GM23338 (cell line): ENCODE data around the gene THOC7. TPM values are rescaled to one million over a fixed set of nuclear protein-coding genes. Genes with fewer than 3 reads are reported as not detected.

ENCODE experiments used
- ATAC-seq: fragments of 200-7000 bp; cut with Tn5 transposase; 3 replicates; pipeline ENCODE4 v1.9.1; 2020
- DNase-seq: peaks from one replicate; pipeline ENCODE4 v3.0.0-alpha.2; 2015; ENCODE audit warnings: low spot score
- H2AFZ ChIP-seq: fragments of 200-600 bp; sonication (generic); 2 replicates; pipeline ENCODE4 v1.8.0; 2016; ENCODE audit warnings: antibody characterized with exemption, mild to moderate bottlenecking, moderate library complexity
- H3F3A ChIP-seq: fragments of 200-600 bp; sonication (generic); replicated peaks from 2 replicates; pipeline ENCODE4 v1.8.0; 2017; ENCODE audit warnings: antibody characterized with exemption, mixed run types, low read depth
- H3K27ac ChIP-seq: fragments of 200-600 bp; sonication (generic); 2 replicates; pipeline ENCODE4 v1.6.1; 2016; ENCODE audit warnings: low read depth
- H3K27me3 ChIP-seq: fragments of 200-600 bp; sonication (generic); 2 replicates; pipeline ENCODE4 v1.8.0; 2016; ENCODE audit warnings: mild to moderate bottlenecking, mixed run types, moderate library complexity; ENCODE audit not compliant: insufficient read depth
- H3K36me3 ChIP-seq: fragments of 200-600 bp; sonication (generic); 2 replicates; pipeline ENCODE4 v1.8.0; 2016; ENCODE audit warnings: mild to moderate bottlenecking; ENCODE audit not compliant: insufficient read depth
- H3K4me1 ChIP-seq: fragments of 200-600 bp; sonication (generic); 2 replicates; pipeline ENCODE4 v1.8.0; 2016; ENCODE audit warnings: mild to moderate bottlenecking, moderate library complexity; ENCODE audit not compliant: insufficient read depth
- H3K4me2 ChIP-seq: fragments of 200-600 bp; sonication (generic); 2 replicates; pipeline ENCODE4 v1.7.1; 2017; ENCODE audit warnings: mixed run types
- H3K4me3 ChIP-seq: fragments of 200-600 bp; sonication (generic); 2 replicates; pipeline ENCODE4 v1.6.1; 2016; ENCODE audit warnings: mixed run types
- H3K79me2 ChIP-seq: fragments of 200-600 bp; sonication (generic); replicated peaks from 2 replicates; pipeline ENCODE4 v1.8.0; 2017; ENCODE audit warnings: mild to moderate bottlenecking; ENCODE audit not compliant: insufficient read depth
- H3K9me2 ChIP-seq: fragments of 200-600 bp; sonication (generic); 2 replicates; pipeline ENCODE4 v1.8.0; 2017; ENCODE audit not compliant: insufficient read depth
- H4K20me1 ChIP-seq: fragments of 200-600 bp; sonication (generic); replicated peaks from 2 replicates; pipeline ENCODE4 v1.8.0; 2017; ENCODE audit warnings: mild to moderate bottlenecking; ENCODE audit not compliant: insufficient read depth
- H3K27ac Mint-ChIP-seq: 2 replicates; pipeline ENCODE4 v1.8.0; 2020; ENCODE audit warnings: inconsistent platforms, mild to moderate bottlenecking, moderate library complexity, mixed read lengths
- H3K27me3 Mint-ChIP-seq: 3 replicates; pipeline ENCODE4 v1.8.0; 2022; ENCODE audit warnings: low read depth, mild to moderate bottlenecking, moderate library complexity, mixed read lengths, inconsistent platforms; ENCODE audit not compliant: insufficient read depth, poor library complexity
- H3K36me3 Mint-ChIP-seq: 3 replicates; pipeline ENCODE4 v1.8.0; 2021; ENCODE audit warnings: low read depth, mild to moderate bottlenecking, inconsistent platforms, moderate library complexity, mixed read lengths
- H3K4me1 Mint-ChIP-seq: 3 replicates; pipeline ENCODE4 v1.8.0; 2020; ENCODE audit warnings: mild to moderate bottlenecking, inconsistent platforms, mixed read lengths
- H3K4me3 Mint-ChIP-seq: 3 replicates; pipeline ENCODE4 v1.8.0; 2021; ENCODE audit warnings: moderate library complexity, mild to moderate bottlenecking, inconsistent platforms, mixed read lengths
- H3K9me3 Mint-ChIP-seq: 3 replicates; pipeline ENCODE4 v1.8.0; 2020; ENCODE audit warnings: moderate library complexity, mild to moderate bottlenecking, inconsistent platforms, mixed read lengths
- CREB1 ChIP-seq: fragments of 250-450 bp; sonication (Bioruptor Pico); IDR thresholded peaks from 2 replicates; pipeline ENCODE4 v1.5.0; 2020; ENCODE audit warnings: low read depth, mild to moderate bottlenecking, moderate library complexity
- EZH2 ChIP-seq: fragments of 200-600 bp; sonication (generic); IDR thresholded peaks from one replicate; pipeline ENCODE4 v1.8.0; 2017; ENCODE audit warnings: antibody characterized with exemption, mild to moderate bottlenecking, low read depth; ENCODE audit not compliant: unreplicated experiment
- EZH2phosphoT487 ChIP-seq: fragments of 200-600 bp; sonication (generic); IDR thresholded peaks from one replicate; pipeline ENCODE4 v1.8.1; 2018; ENCODE audit warnings: antibody characterized with exemption; ENCODE audit not compliant: unreplicated experiment
- JUNB ChIP-seq: IDR thresholded peaks from one replicate; pipeline ENCODE4 v1.6.1; 2016; ENCODE audit warnings: antibody characterized with exemption; ENCODE audit not compliant: unreplicated experiment
- NANOG ChIP-seq: IDR thresholded peaks from 2 replicates; pipeline ENCODE4 v1.6.1; 2016; ENCODE audit warnings: antibody characterized with exemption, borderline replicate concordance
- REST ChIP-seq: IDR thresholded peaks from one replicate; pipeline ENCODE4 v1.6.1; 2018; ENCODE audit warnings: antibody characterized with exemption; ENCODE audit not compliant: unreplicated experiment
- ZNF114 ChIP-seq: fragments of 250-450 bp; sonication (Bioruptor Pico); IDR thresholded peaks from 2 replicates; pipeline ENCODE4 v1.5.0; 2020; ENCODE audit warnings: mild to moderate bottlenecking, moderate library complexity
- ZNF331 ChIP-seq: fragments of 250-450 bp; sonication (Bioruptor Pico); IDR thresholded peaks from 2 replicates; pipeline ENCODE4 v1.5.0; 2020; ENCODE audit warnings: low read depth, mild to moderate bottlenecking, moderate library complexity
- ZNF462 ChIP-seq: fragments of 250-450 bp; sonication (Bioruptor Pico); IDR thresholded peaks from 2 replicates; pipeline ENCODE4 v1.5.0; 2020; ENCODE audit warnings: mild to moderate bottlenecking, moderate library complexity
- polyA plus RNA-seq: library from polyadenylated mRNA; unstranded; fragments of >200 nt; fragmentation: Nextera tagmentation; extraction: Ambion mirVana; gene quantifications from 2 replicates; pipeline ENCODE4 v1.2.1, GENCODE V29; 2016
- total RNA-seq: library from RNA; depleted of rRNA; stranded (reverse); fragments of >200 nt; shearing (Covaris generic); gene quantifications from 2 replicates; pipeline ENCODE4 v1.2.3, GENCODE V29; 2014

Gene THOC7
- total and polyA plus RNA-seq, 2 experiments from 2014 or later = 53.9 to 166 TPM

- Mint-ChIP-seq H3K36me3 (peaks cover 8% of the 10 kb centered on the region; the same call in 2 of the 3 replicates), H3K4me1 (peaks cover 4% of the 10 kb centered on the region; the same call in 2 of the 3 replicates), H3K9me3 (peaks cover 3% of the 10 kb centered on the region; the same call in 1 of the 3 replicates), H3K27me3 (peaks cover 2% of the 10 kb centered on the region), H3K27ac (no peak overlapping the region), H3K4me3 (no peak overlapping the region)
- Histone ChIP-seq H3K27me3 (no peaks in the 10 kb centered on the region), H3K27ac (no peak overlapping the region), H3K4me2 (no peak overlapping the region), H4K20me1 (no peaks in the 10 kb centered on the region), H3F3A (no peaks in the 10 kb centered on the region), H3K9me2 (no peaks in the 10 kb centered on the region), H3K79me2 (peaks cover 14% of the 10 kb centered on the region), H3K4me1 (no peaks in the 10 kb centered on the region), H2AFZ (no peak overlapping the region), H3K36me3 (no peaks in the 10 kb centered on the region), H3K4me3 (no peak overlapping the region)
- no peak for DNase-seq
- no peak for TF ChIP-seq EZH2
- TF ChIP-seq JUNB = no peak
- TF ChIP-seq ZNF114 = no peak
- TF ChIP-seq EZH2phosphoT487 = no peak
- TF ChIP-seq CREB1 (CRISPR knock-in tag) = no peak
- TF ChIP-seq ZNF462 (CRISPR knock-in tag) = no peak
- no peak for TF ChIP-seq NANOG
- TF ChIP-seq ZNF331 (CRISPR knock-in tag) = no peak
- no peak for TF ChIP-seq REST
- ATAC-seq = no peak
Observed at GRCh38 chr3:63841704-63842103, 21.9 kb downstream of the THOC7 start.
